Fibroblast of lung (primary cell): ENCODE measurements around the gene IL3. TPM values are rescaled to one million over a fixed set of nuclear protein-coding genes. Genes with fewer than 3 reads are reported as not detected.

Experiments used
- DNase-seq, 2 donors: peaks; one replicate each; pipeline versions ENCODE4 v3.0.0 to v3.0.0-alpha.2; 2010; ENCODE audit warnings: low read depth in 2 of 2
- H2AFZ ChIP-seq: 2 replicates; pipeline ENCODE4 v1.5.1; 2012; ENCODE audit warnings: low read length, control low read depth, inconsistent platforms
- H3K27ac ChIP-seq: 2 replicates; pipeline ENCODE4 v1.5.1; 2011; ENCODE audit warnings: low read length, control low read depth; ENCODE audit not compliant: insufficient read depth
- H3K27me3 ChIP-seq: 2 replicates; pipeline ENCODE4 v1.5.1; 2011; ENCODE audit warnings: mild to moderate bottlenecking, low read length; ENCODE audit not compliant: control insufficient read depth, insufficient read depth
- H3K36me3 ChIP-seq: 2 replicates; pipeline ENCODE4 v1.5.1; 2011; ENCODE audit warnings: low read length; ENCODE audit not compliant: control insufficient read depth, insufficient read depth
- H3K4me1 ChIP-seq: 2 replicates; pipeline ENCODE4 v1.5.1; 2011; ENCODE audit warnings: low read length; ENCODE audit not compliant: control insufficient read depth, insufficient read depth; ENCODE audit errors: extremely low read depth
- H3K4me2 ChIP-seq: 2 replicates; pipeline ENCODE4 v1.5.1; 2011; ENCODE audit warnings: low read length, control low read depth; ENCODE audit not compliant: insufficient read depth; ENCODE audit errors: extremely low read depth
- H3K4me3 ChIP-seq, 4 experiments: fragments of 200-600 bp in 1 of 4; sonication (generic) in 1 of 4; replicated peaks in 1 of 4; 2 replicates each; pipeline ENCODE4 v1.5.1; 2011 to 2016; ENCODE audit warnings: low read length in 4 of 4, low read depth in 3 of 4, mild to moderate bottlenecking in 3 of 4, control low read depth in 2 of 4, inconsistent platforms in 1 of 4, mixed read lengths in 1 of 4; ENCODE audit not compliant: insufficient read depth in 1 of 4; ENCODE audit errors: control extremely low read depth in 1 of 4
- H3K79me2 ChIP-seq: 2 replicates; pipeline ENCODE4 v1.5.1; 2012; ENCODE audit warnings: mild to moderate bottlenecking, low read length, inconsistent platforms; ENCODE audit not compliant: control insufficient read depth, insufficient read depth
- H3K9ac ChIP-seq: 2 replicates; pipeline ENCODE4 v1.5.1; 2011; ENCODE audit warnings: mild to moderate bottlenecking, low read length, control low read depth; ENCODE audit not compliant: insufficient read depth
- H3K9me3 ChIP-seq: 2 replicates; pipeline ENCODE4 v1.5.1; 2012; ENCODE audit warnings: low read depth, low read length; ENCODE audit not compliant: control insufficient read depth, insufficient read depth
- H4K20me1 ChIP-seq: 2 replicates; pipeline ENCODE4 v1.5.1; 2011; ENCODE audit warnings: low read length; ENCODE audit not compliant: control insufficient read depth, insufficient read depth; ENCODE audit errors: extremely low read depth
- EZH2 ChIP-seq: IDR thresholded peaks from 2 replicates; pipeline ENCODE4 v1.5.1; 2012; ENCODE audit warnings: low read length, control low read depth, mild to moderate bottlenecking; ENCODE audit errors: missing control alignments
- polyA plus RNA-seq, 2 donors: library from polyadenylated mRNA; depleted of rRNA in 1 of 2; stranded (reverse) in 1 of 2; unstranded in 1 of 2; fragments of >200 nt; gene quantifications; 2 replicates each; pipeline ENCODE4 v1.2.1, GENCODE V29; 2011 to 2012; ENCODE audit warnings: missing spikeins in 1 of 2
- total RNA-seq: library from RNA; depleted of rRNA; stranded (reverse); fragments of >200 nt; gene quantifications from 2 replicates; pipeline ENCODE4 v1.2.1, GENCODE V29; 2014
- TF ChIP-seq, protein P1 (sequence below), 2 donors: IDR thresholded peaks in 1 of 2; conservative IDR thresholded peaks in 1 of 2; 1 replicate in 1 of 2; 2 replicates in 1 of 2; pipeline ENCODE4 v1.5.1; 2011 to 2012; ENCODE audit warnings: low read length in 2 of 2, control low read depth in 1 of 2, inconsistent platforms in 1 of 2, low read depth in 1 of 2, mild to moderate bottlenecking in 1 of 2

IL3 gene
- total and polyA plus RNA-seq, 2 donors (not counting 1 experiment from before 2014, with no cell fraction given), result not detected

DNA sequence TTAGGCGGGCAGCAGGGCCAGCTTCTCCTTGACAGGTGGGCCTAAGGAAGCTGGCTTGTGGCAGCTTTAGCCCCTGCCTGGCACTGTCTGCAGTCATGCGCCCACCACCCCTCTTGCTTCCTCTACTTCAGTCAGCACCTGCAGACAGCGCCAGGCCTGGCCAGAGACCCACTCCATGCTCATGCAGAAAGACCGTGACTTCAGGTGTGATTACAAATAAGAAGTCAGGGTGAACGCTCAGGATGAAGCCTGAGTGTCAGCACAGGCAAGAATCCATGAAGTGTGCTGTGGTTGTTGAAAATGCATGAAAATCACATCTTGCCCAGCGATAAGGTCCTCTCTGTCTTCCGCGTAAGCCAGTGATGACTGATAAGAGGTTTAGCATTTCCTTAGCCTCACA lies 16.5 kb downstream of the IL3 start:
- peaks cover 9% of the 10 kb centered on the region for H3K4me1 ChIP-seq
- TF ChIP-seq, protein P1, sequence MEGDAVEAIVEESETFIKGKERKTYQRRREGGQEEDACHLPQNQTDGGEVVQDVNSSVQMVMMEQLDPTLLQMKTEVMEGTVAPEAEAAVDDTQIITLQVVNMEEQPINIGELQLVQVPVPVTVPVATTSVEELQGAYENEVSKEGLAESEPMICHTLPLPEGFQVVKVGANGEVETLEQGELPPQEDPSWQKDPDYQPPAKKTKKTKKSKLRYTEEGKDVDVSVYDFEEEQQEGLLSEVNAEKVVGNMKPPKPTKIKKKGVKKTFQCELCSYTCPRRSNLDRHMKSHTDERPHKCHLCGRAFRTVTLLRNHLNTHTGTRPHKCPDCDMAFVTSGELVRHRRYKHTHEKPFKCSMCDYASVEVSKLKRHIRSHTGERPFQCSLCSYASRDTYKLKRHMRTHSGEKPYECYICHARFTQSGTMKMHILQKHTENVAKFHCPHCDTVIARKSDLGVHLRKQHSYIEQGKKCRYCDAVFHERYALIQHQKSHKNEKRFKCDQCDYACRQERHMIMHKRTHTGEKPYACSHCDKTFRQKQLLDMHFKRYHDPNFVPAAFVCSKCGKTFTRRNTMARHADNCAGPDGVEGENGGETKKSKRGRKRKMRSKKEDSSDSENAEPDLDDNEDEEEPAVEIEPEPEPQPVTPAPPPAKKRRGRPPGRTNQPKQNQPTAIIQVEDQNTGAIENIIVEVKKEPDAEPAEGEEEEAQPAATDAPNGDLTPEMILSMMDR (conservative IDR thresholded peaks at IDR 0.05 in 1 of 2, IDR thresholded peaks at IDR 0.05 in 1 of 2; ENCODE audit: low read depth in 1 of 2, low read length in 2 of 2), result no peak
- no peak for TF ChIP-seq EZH2
- H3K4me3 ChIP-seq, result no peak overlapping the region
- H3K9ac ChIP-seq, result no peak overlapping the region
- no peak overlapping the region for H3K27ac ChIP-seq
- no peaks in the 10 kb centered on the region for H3K9me3 ChIP-seq
- no peak overlapping the region for H3K4me2 ChIP-seq
- H3K79me2 ChIP-seq, result no peaks in the 10 kb centered on the region
- DNase-seq, result no peak
- no peaks in the 10 kb centered on the region for H3K27me3 ChIP-seq
- no peaks in the 10 kb centered on the region for H3K36me3 ChIP-seq
- H2AFZ ChIP-seq, result no peak overlapping the region
- no peaks in the 10 kb centered on the region for H4K20me1 ChIP-seq

DNA sequence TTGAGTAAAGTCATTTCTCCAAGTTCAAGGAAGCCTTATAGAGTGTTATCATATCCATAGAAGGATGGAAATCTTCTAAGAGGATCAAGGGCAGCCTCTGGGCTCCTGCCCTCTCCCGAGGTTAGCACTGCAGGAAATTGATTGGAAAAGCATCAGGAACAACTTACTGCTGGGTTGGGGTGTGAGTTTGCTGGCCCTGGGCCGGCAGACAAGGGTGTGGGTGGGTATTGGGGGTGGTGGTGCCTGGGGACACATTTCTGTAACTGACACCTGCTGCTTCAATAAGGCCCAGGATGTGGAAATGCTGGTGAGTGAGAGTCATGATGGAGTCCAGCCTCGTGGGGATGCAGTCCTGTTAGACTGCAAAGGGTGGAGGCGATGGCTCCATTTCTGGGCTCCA lies 18.6 kb downstream of the IL3 start:
- Histone ChIP-seq H3K36me3 (no peaks in the 10 kb centered on the region), H3K4me3 (no peak overlapping the region), H4K20me1 (no peaks in the 10 kb centered on the region), H3K4me1 (no peaks in the 10 kb centered on the region), H3K9ac (no peak overlapping the region), H3K4me2 (no peak overlapping the region), H2AFZ (no peak overlapping the region), H3K79me2 (no peaks in the 10 kb centered on the region), H3K9me3 (no peaks in the 10 kb centered on the region), H3K27ac (no peak overlapping the region), H3K27me3 (no peaks in the 10 kb centered on the region)
- no peak for DNase-seq
- TF ChIP-seq, protein P1 (conservative IDR thresholded peaks at IDR 0.05 in 1 of 2, IDR thresholded peaks at IDR 0.05 in 1 of 2; ENCODE audit: low read depth in 1 of 2, low read length in 2 of 2), result no peak
- no peak for TF ChIP-seq EZH2

DNA sequence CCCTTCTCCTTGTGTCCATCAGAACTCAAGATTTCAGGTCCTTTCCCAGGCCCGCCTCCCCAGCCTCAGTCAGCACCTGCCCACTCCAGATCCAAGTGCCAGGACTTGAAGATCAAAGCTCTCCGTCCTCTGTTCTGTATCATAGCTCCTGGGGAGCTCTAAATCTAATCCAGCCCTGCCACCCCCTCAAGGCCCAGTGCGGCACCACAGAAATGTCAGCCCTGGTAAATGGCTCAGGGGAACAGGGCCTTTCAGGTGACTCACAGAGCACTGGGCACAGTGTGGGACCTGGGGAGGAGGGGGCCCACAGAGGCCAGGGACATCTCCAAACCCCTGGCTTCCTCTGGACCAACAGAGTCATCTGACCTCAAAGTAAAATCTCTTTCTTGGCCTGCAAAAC lies 19.2 kb downstream of the IL3 start:
- Histone ChIP-seq H3K79me2 (no peaks in the 10 kb centered on the region), H2AFZ (no peak overlapping the region), H3K36me3 (no peaks in the 10 kb centered on the region), H3K27ac (no peak overlapping the region), H3K9me3 (no peaks in the 10 kb centered on the region), H3K27me3 (no peaks in the 10 kb centered on the region), H4K20me1 (no peaks in the 10 kb centered on the region), H3K4me1 (no peaks in the 10 kb centered on the region), H3K4me2 (no peak overlapping the region), H3K4me3 (no peak overlapping the region), H3K9ac (no peak overlapping the region)
- TF ChIP-seq, protein P1 (conservative IDR thresholded peaks at IDR 0.05 in 1 of 2, IDR thresholded peaks at IDR 0.05 in 1 of 2; ENCODE audit: low read depth in 1 of 2, low read length in 2 of 2), result no peak
- no peak for TF ChIP-seq EZH2
- no peak for DNase-seq
